CD8-positive, alpha-beta memory T cell (primary cell): Measurements from ENCODE around the gene CAGE1. TPM values are rescaled to one million over a fixed set of nuclear protein-coding genes. Genes with fewer than 3 reads are reported as not detected.
A peak's percentile ranks its signal among the peaks of the same experiment; 100 is the strongest.

Experiments used
- CTCF ChIA-PET: fragments of 350-600 bp; sonication (Branson Sonifier 250); formaldehyde crosslinking; loops from one replicate; lab custom pipeline; 2021; ENCODE audit warnings: antibody characterized with exemption; lab: Charles Lee
- POLR2A ChIA-PET: fragments of 350-600 bp; sonication (Branson Sonifier 250); formaldehyde crosslinking; loops from one replicate; lab custom pipeline; 2021; ENCODE audit warnings: antibody characterized with exemption; lab: Charles Lee
- DNase-seq, 5 donors: peaks; one replicate each; pipeline versions ENCODE4 v3.0.0 to v3.0.0-alpha.2; 2020 to 2022; ENCODE audit warnings: mixed read lengths in 1 of 5
- H3K27ac ChIP-seq: one replicate; pipeline ENCODE4 v1.7.0; 2013; ENCODE audit warnings: low read depth, mild to moderate bottlenecking, low read length, moderate library complexity
- H3K27me3 ChIP-seq: 2 replicates; pipeline ENCODE4 v1.7.0; 2013; ENCODE audit warnings: low read length, mild to moderate bottlenecking; ENCODE audit not compliant: insufficient read depth, poor library complexity, severe bottlenecking
- H3K36me3 ChIP-seq: 2 replicates; pipeline ENCODE4 v1.7.0; 2013; ENCODE audit warnings: mild to moderate bottlenecking, low read length, moderate library complexity; ENCODE audit not compliant: insufficient read depth
- H3K4me1 ChIP-seq: 2 replicates; pipeline ENCODE4 v1.7.0; 2013; ENCODE audit warnings: mild to moderate bottlenecking, low read length, moderate library complexity; ENCODE audit not compliant: insufficient read depth
- H3K4me3 ChIP-seq: 2 replicates; pipeline ENCODE4 v1.7.0; 2013; ENCODE audit warnings: mild to moderate bottlenecking, low read length
- H3K9me3 ChIP-seq: 2 replicates; pipeline ENCODE4 v1.7.0; 2013; ENCODE audit warnings: mild to moderate bottlenecking, low read length
- H3K27ac Mint-ChIP-seq, 8 donors: one replicate each; pipeline ENCODE4 v1.8.0; 2020 to 2021; ENCODE audit warnings: mixed read lengths in 8 of 8, mild to moderate bottlenecking in 6 of 8, inconsistent platforms in 3 of 8, moderate library complexity in 3 of 8
- H3K27me3 Mint-ChIP-seq, 2 donors: one replicate each; pipeline ENCODE4 v1.8.0; 2020 to 2021; ENCODE audit warnings: mixed read lengths in 2 of 2, mild to moderate bottlenecking in 1 of 2, moderate library complexity in 1 of 2
- H3K36me3 Mint-ChIP-seq, 3 donors: one replicate each; pipeline ENCODE4 v1.8.0; 2020 to 2021; ENCODE audit warnings: mixed read lengths in 3 of 3, inconsistent platforms in 1 of 3, mild to moderate bottlenecking in 1 of 3
- H3K4me1 Mint-ChIP-seq, 3 donors: one replicate each; pipeline ENCODE4 v1.8.0; 2020 to 2021; ENCODE audit warnings: mixed read lengths in 3 of 3, inconsistent platforms in 1 of 3, mild to moderate bottlenecking in 1 of 3
- H3K4me3 Mint-ChIP-seq, 7 donors: one replicate each; pipeline ENCODE4 v1.8.0; 2020 to 2021; ENCODE audit warnings: mixed read lengths in 7 of 7, mild to moderate bottlenecking in 6 of 7, moderate library complexity in 4 of 7, inconsistent platforms in 2 of 7
- H3K9me3 Mint-ChIP-seq, 5 donors: one replicate each; pipeline ENCODE4 v1.8.0; 2020 to 2022; ENCODE audit warnings: mixed read lengths in 5 of 5, mild to moderate bottlenecking in 3 of 5, moderate library complexity in 2 of 5, inconsistent platforms in 1 of 5
- polyA plus RNA-seq: library from polyadenylated mRNA; unstranded; fragments of 300-500 nt; fragmentation: Illumina TruSeq; gene quantifications from one replicate; pipeline ENCODE4 v1.2.3, GENCODE V29; 2021
- total RNA-seq, 2 experiments: library from RNA; stranded (reverse); gene quantifications; one replicate each; pipeline ENCODE4 v1.2.3, GENCODE V29; 2021

Gene CAGE1
- total and polyA plus RNA-seq, 3 experiments from 2014 or later, result 0.18 TPM; not detected in 2

DNA sequence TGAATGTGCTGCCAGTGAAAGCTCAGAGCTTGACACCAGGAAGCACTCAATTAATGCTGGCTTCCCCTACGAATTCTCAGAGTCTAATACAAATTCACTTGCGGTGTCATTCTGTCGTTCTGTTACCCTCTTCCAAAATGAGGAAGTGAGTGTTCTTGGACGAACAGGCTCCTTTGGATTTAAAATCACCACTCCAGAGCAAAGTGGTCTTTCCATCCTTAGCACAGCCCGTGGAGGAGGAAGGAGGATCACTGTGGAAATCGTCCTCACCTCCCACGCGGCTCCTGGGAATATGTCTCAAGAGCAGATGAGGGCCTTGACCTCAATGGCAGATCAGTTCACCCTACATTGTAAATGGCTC lies 41.8 kb upstream of the CAGE1 start:
- Histone ChIP-seq H3K9me3 (no peaks in the 10 kb centered on the region), H3K27me3 (no peaks in the 10 kb centered on the region), H3K4me3 (no peak overlapping the region), H3K4me1 (no peaks in the 10 kb centered on the region), H3K27ac (no peak overlapping the region), H3K36me3 (no peaks in the 10 kb centered on the region)
- Mint-ChIP-seq H3K27ac (no peak overlapping the region), H3K9me3 (peaks cover 4 to 11% (median 5%) of the 10 kb centered on the region in 5 donors), H3K4me1 (peaks cover 0 to 5% (median 2%) of the 10 kb centered on the region in 3 donors), H3K4me3 (no peak overlapping the region), H3K27me3 (peaks cover 4 to 32% of the 10 kb centered on the region in 2 donors), H3K36me3 (peaks cover 0 to 13% (median 3%) of the 10 kb centered on the region in 3 donors)
- ChIA-PET CTCF (no interaction called here), POLR2A (no interaction called here)
- no peak for DNase-seq

DNA sequence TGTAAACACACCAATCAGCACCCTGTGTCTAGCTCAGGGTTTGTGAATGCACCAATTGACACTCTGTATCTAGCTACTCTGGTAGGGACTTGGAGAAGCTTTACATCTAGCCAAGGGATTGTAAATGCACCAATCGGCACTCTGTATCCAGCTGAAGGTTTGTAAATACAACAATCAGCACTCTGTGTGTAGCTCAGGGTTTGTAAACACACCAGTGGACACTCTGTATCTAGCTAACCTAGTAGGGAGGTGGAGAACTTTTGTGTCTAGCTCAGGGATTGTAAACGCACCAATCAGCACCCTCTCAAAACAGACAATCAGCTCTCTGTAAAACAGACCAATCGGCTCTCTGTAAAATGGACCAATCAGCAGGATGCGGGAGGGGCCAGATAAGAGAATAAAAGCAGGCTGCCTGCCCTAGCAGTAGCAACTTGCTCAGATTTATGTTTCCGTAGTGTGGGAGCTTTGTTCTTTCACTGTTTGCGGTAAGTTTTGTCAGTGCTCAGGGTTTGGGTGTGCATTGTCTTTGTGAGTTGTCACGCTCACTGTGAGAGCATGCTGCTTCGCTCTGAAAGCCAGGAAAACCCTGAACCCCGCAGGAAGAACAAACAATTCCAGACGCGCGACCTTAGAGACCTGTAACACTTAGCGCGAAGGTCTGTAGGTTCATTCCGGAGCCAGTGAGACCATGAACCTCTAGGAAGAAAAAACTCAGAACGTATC lies 37.1 kb upstream of the CAGE1 start:
- Histone ChIP-seq H3K27me3 (no peaks in the 10 kb centered on the region), H3K4me3 (no peak overlapping the region), H3K27ac (no peak overlapping the region), H3K9me3 (no peaks in the 10 kb centered on the region), H3K36me3 (no peaks in the 10 kb centered on the region), H3K4me1 (no peaks in the 10 kb centered on the region)
- Mint-ChIP-seq H3K4me3 (no peak overlapping the region), H3K4me1 (peaks cover 0 to 2% (median 0%) of the 10 kb centered on the region in 3 donors), H3K9me3 (no peaks in the 10 kb centered on the region), H3K27ac (peak overlapping the region in 1 of 8 donors; percentile 72), H3K36me3 (no peaks in the 10 kb centered on the region), H3K27me3 (peaks cover 2 to 4% of the 10 kb centered on the region in 2 donors)
- CTCF ChIA-PET, result no interaction called here
- no peak for DNase-seq
- POLR2A ChIA-PET, result no interaction called here

GRCh38 chr6:7425808-7426190 lies 36.3 kb upstream of the CAGE1 start:
- H3K36me3 Mint-ChIP-seq, result peaks cover 0 to 2% (median 0%) of the 10 kb centered on the region in 3 donors

DNA sequence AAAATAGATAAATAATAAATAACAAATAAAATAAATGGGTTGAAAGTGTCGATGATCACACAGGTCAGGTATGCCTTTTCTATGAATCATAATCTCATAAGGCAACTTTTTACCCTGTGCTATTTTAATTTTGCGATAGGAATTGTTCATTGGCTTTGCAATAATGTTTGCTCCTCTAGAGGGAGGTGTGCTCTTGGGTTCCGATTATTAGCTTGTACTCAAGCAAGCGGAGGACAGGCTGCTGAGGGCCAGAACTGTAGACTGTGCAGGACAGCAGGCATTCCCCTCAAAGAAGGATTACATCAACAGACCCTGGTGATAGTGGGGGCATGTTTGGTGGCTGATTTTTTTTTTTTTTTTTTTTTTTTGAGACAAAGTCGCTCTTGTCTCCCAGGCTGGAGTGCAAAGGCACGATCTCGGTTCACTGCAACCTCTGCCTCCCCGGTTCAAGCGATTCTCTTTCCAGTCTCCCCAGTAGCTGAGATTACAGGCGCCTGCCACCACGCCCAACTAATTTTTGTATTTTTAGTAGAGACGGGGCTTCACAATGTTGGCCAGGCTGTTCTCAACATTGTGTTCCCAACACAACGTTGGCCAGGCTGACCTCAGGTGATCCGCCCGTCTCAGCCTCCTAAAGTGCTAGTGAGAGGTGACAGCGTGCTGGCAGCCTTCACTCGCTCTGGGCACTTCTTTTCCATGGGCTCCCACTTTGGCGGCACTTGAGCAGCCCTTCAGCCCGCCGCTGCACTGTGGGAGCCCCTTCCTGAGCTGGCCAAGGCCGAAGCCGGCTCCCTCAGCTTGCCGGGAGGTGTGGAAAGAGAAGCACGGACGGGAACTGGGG lies 35.6 kb upstream of the CAGE1 start:
- H3K27me3 Mint-ChIP-seq, result no peaks in the 10 kb centered on the region
- H3K36me3 Mint-ChIP-seq, result peaks cover 0 to 4% (median 0%) of the 10 kb centered on the region in 3 donors
- no peak overlapping the region for H3K4me3 ChIP-seq
- no peaks in the 10 kb centered on the region for H3K36me3 ChIP-seq
- no peaks in the 10 kb centered on the region for H3K27me3 ChIP-seq
- H3K4me3 Mint-ChIP-seq, result no peak overlapping the region
- H3K27ac Mint-ChIP-seq, result no peak overlapping the region
- no peaks in the 10 kb centered on the region for H3K4me1 Mint-ChIP-seq
- DNase-seq, result no peak
- no peaks in the 10 kb centered on the region for H3K9me3 ChIP-seq
- ChIA-PET POLR2A (no interaction called here), CTCF (no interaction called here)
- H3K9me3 Mint-ChIP-seq, result no peaks in the 10 kb centered on the region
- no peaks in the 10 kb centered on the region for H3K4me1 ChIP-seq
- no peak overlapping the region for H3K27ac ChIP-seq

More at GRCh38 chr6:7425808-7426190, 36.3 kb upstream of the CAGE1 start:
- DNase-seq, result no peak
- POLR2A ChIA-PET, result no interaction called here
- CTCF ChIA-PET, result no interaction called here
- no peaks in the 10 kb centered on the region for H3K4me1 ChIP-seq
- no peaks in the 10 kb centered on the region for H3K9me3 ChIP-seq
- Mint-ChIP-seq H3K27me3 (no peaks in the 10 kb centered on the region), H3K9me3 (no peaks in the 10 kb centered on the region), H3K27ac (no peak overlapping the region), H3K4me3 (no peak overlapping the region), H3K4me1 (no peaks in the 10 kb centered on the region)
- no peak overlapping the region for H3K4me3 ChIP-seq
- no peak overlapping the region for H3K27ac ChIP-seq
- no peaks in the 10 kb centered on the region for H3K27me3 ChIP-seq
- no peaks in the 10 kb centered on the region for H3K36me3 ChIP-seq

DNA sequence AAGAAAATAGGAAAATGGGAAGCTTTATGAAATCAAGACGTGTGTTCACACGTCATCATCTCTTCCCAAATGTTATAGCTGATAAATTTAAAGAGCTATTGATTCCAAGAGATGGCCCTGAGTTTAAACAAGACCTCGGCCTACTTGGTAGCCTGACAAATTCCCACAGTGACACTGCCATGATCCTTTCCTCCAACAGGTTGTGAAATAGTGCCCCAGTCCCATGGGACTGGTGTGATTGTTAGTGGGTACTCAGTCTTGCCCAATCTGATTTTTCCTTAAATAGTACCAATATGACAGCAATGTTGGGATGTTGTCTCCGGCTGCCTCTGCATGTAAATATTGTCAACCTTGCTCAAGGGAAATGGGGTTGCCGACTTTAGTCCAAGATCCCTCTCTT lies 34.5 kb upstream of the CAGE1 start:
- Histone ChIP-seq H3K36me3 (no peaks in the 10 kb centered on the region), H3K27ac (no peak overlapping the region), H3K4me3 (no peak overlapping the region), H3K27me3 (no peaks in the 10 kb centered on the region), H3K4me1 (no peaks in the 10 kb centered on the region), H3K9me3 (no peaks in the 10 kb centered on the region)
- no peak for DNase-seq
- H3K9me3 Mint-ChIP-seq, result no peaks in the 10 kb centered on the region
- no peaks in the 10 kb centered on the region for H3K27me3 Mint-ChIP-seq
- no peaks in the 10 kb centered on the region for H3K4me1 Mint-ChIP-seq
- POLR2A ChIA-PET, result no interaction called here
- peaks cover under 1 to 9% (median 5%) of the 10 kb centered on the region in 3 donors for H3K36me3 Mint-ChIP-seq
- no peak overlapping the region for H3K27ac Mint-ChIP-seq
- CTCF ChIA-PET, result no interaction called here
- no peak overlapping the region for H3K4me3 Mint-ChIP-seq

DNA sequence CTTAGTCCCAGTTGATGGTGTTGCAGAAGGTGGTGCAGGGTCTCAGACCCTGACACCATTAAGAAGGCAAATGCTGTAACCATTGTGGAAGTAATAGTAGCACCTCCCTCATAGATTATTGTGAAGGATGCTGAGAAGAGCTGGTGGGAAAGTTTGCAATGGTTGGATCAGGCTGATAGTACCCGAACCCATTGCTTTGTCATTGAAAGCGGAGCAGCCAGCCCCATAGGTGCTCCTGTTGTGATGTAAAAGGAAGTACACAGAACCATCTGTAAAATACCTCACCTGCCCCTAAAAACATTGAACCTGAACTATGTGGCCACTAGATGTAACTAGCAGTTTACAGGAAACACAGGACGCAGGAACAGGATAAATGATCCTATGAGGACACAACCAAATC lies 31.5 kb upstream of the CAGE1 start:
- H3K27ac ChIP-seq, result no peak overlapping the region
- no peaks in the 10 kb centered on the region for H3K4me1 ChIP-seq
- no peaks in the 10 kb centered on the region for H3K27me3 ChIP-seq
- peak overlapping the region in 2 of 8 donors; percentile 52 to 90 for H3K27ac Mint-ChIP-seq
- no peaks in the 10 kb centered on the region for H3K9me3 ChIP-seq
- no peaks in the 10 kb centered on the region for H3K27me3 Mint-ChIP-seq
- no peak overlapping the region for H3K4me3 Mint-ChIP-seq
- no peaks in the 10 kb centered on the region for H3K4me1 Mint-ChIP-seq
- no peaks in the 10 kb centered on the region for H3K9me3 Mint-ChIP-seq
- peaks cover 7% of the 10 kb centered on the region for H3K36me3 ChIP-seq
- H3K36me3 Mint-ChIP-seq, result peaks cover 11 to 32% (median 12%) of the 10 kb centered on the region in 3 donors
- POLR2A ChIA-PET, result no interaction called here
- CTCF ChIA-PET, result no interaction called here
- DNase-seq, result no peak
- H3K4me3 ChIP-seq, result no peak overlapping the region

GRCh38 chr6:7419065-7419464 lies 29.5 kb upstream of the CAGE1 start:
- H3K36me3 Mint-ChIP-seq, result peaks cover 11 to 52% (median 21%) of the 10 kb centered on the region in 3 donors
- H3K27me3 Mint-ChIP-seq, result no peaks in the 10 kb centered on the region
- H3K9me3 Mint-ChIP-seq, result no peaks in the 10 kb centered on the region
- Histone ChIP-seq H3K36me3 (peaks cover 27% of the 10 kb centered on the region), H3K27ac (no peak overlapping the region), H3K4me1 (no peaks in the 10 kb centered on the region), H3K9me3 (no peaks in the 10 kb centered on the region), H3K27me3 (no peaks in the 10 kb centered on the region), H3K4me3 (no peak overlapping the region)
- ChIA-PET CTCF (interaction anchor here (1.5 kb wide), 1 partner anchor 144 kb away, joined by 5 read pairs; no protein-coding TSS in a partner anchor), POLR2A (no interaction called here)
- H3K27ac Mint-ChIP-seq, result peak overlapping the region in 1 of 8 donors; percentile 29
- no peak for DNase-seq
- no peak overlapping the region for H3K4me3 Mint-ChIP-seq
- H3K4me1 Mint-ChIP-seq, result no peaks in the 10 kb centered on the region

DNA sequence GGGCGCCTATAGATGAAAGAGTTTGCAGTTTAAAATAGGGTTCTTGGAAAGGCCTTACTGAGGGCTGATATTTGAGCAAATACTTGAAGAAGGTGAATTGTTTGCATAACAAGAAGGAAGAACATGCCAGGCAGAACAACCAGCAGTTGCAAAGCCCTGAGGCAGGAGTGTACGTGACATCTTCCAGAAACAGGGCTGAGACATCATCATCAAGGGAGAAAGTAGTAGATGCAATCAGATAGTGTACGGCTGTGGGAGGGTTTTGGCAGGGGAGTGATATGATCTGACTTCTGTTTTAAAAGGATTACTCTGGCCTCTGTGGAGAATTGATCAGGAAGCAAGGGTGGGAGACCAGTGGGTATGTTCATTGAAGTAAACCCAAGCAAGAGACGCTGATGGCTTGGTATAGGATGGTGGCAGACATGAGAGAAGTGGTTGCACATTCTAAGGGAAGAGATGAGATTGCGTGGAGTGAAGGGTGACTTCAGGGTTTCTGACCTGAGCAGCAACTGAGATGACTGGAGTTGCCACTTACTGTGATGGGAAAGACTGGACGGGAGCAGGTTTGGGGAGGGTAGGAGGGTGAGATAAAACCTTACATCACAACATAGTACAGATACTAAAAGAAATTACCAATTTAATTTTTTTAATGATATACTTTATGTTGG lies 28.8 kb upstream of the CAGE1 start:
- POLR2A ChIA-PET, result no interaction called here
- H3K4me1 Mint-ChIP-seq, result no peaks in the 10 kb centered on the region
- H3K36me3 ChIP-seq, result peaks cover 33% of the 10 kb centered on the region

More for the DNA sequence above, 28.8 kb upstream of the CAGE1 start:
- Mint-ChIP-seq H3K9me3 (no peaks in the 10 kb centered on the region), H3K27ac (peak overlapping the region in 4 of 8 donors; percentile 2 to 91 (median 32)), H3K36me3 (peaks cover 11 to 59% (median 25%) of the 10 kb centered on the region in 3 donors), H3K27me3 (no peaks in the 10 kb centered on the region), H3K4me3 (no peak overlapping the region)
- Histone ChIP-seq H3K4me3 (no peak overlapping the region), H3K27me3 (no peaks in the 10 kb centered on the region), H3K9me3 (no peaks in the 10 kb centered on the region), H3K27ac (no peak overlapping the region), H3K4me1 (no peaks in the 10 kb centered on the region)
- CTCF ChIA-PET, result no interaction called here
- DNase-seq, result no peak
